ENCODE data around the gene BLVRB. TPM values are rescaled to one million over a fixed set of nuclear protein-coding genes. Genes with fewer than 3 reads are reported as not detected.
A peak's percentile ranks its signal among the peaks of the same experiment; 100 is the strongest.

Gene BLVRB
- total and polyA plus RNA-seq, 9 of the 15 experiments (the other 6 are each of a cell fraction or from before 2014, with no cell fraction given) = 81.1 to 749 (median 331) TPM

DNA sequence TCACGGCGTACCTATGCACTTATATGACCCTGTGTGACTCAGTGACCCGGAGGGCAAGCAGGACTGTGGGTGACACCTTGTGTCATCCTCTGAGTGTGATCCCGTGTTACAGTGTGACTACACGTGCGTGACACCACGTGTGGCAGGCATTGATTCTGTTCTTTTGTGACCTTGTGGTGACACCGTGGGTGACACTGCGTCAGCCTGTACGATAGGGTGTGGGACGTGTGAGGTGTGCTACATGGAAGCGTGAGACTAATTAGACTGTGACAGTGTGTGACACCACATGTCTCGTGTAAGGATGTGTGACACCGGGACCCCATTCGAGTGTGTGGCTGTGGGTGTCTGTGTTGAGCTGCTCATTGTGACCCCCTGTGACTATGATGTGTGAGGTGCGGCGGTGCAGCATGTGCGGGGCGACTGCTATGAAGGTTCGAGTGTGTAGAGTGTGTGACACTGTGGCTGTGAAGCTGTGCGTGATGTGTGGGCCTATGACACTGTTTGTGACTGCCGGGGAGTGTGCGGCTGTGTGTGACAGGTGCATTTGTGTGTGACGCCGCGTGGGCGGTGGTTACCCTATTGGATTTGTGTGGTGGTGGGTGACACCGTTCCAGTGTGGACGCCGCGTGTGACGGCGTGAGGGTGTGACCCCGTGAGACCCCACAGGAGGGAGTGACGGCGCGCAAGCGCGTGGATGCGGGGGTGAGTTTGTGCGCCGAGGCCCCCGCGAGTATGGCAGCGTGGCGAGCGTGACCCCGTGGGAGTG lies 857 bp upstream of the BLVRB start (continued):
- TF ChIP-seq ZNF695 (CRISPR knock-in tag; IDR thresholded peaks at IDR 0.05) (0 out of 2 replicates have a peak, but pooled peaks have one; percentile 55), ZNF511 (CRISPR knock-in tag; IDR thresholded peaks at IDR 0.05) (no peak), CAMTA2 (CRISPR knock-in tag; conservative IDR thresholded peaks at IDR 0.05) (no peak), TBL1XR1 (IDR thresholded peaks at IDR 0.05; ENCODE audit: low read length in 2 of 2) (no peak), KAT7 (CRISPR knock-in tag; IDR thresholded peaks at IDR 0.05; ENCODE audit: borderline replicate concordance) (no peak), CEBPG (CRISPR knock-in tag; IDR thresholded peaks at IDR 0.05) (no peak), CEBPG (tag; conservative IDR thresholded peaks at IDR 0.05 in 1 of 2, IDR thresholded peaks at IDR 0.05 in 1 of 2) (no peak), COPS2 (conservative IDR thresholded peaks at IDR 0.05) (no peak), ESRRA (IDR thresholded peaks at IDR 0.05; ENCODE audit: borderline replicate concordance, low read depth) (peak; percentile 68; the same call in 1 of the 2 replicates)
- TF ChIP-seq, protein P1, sequence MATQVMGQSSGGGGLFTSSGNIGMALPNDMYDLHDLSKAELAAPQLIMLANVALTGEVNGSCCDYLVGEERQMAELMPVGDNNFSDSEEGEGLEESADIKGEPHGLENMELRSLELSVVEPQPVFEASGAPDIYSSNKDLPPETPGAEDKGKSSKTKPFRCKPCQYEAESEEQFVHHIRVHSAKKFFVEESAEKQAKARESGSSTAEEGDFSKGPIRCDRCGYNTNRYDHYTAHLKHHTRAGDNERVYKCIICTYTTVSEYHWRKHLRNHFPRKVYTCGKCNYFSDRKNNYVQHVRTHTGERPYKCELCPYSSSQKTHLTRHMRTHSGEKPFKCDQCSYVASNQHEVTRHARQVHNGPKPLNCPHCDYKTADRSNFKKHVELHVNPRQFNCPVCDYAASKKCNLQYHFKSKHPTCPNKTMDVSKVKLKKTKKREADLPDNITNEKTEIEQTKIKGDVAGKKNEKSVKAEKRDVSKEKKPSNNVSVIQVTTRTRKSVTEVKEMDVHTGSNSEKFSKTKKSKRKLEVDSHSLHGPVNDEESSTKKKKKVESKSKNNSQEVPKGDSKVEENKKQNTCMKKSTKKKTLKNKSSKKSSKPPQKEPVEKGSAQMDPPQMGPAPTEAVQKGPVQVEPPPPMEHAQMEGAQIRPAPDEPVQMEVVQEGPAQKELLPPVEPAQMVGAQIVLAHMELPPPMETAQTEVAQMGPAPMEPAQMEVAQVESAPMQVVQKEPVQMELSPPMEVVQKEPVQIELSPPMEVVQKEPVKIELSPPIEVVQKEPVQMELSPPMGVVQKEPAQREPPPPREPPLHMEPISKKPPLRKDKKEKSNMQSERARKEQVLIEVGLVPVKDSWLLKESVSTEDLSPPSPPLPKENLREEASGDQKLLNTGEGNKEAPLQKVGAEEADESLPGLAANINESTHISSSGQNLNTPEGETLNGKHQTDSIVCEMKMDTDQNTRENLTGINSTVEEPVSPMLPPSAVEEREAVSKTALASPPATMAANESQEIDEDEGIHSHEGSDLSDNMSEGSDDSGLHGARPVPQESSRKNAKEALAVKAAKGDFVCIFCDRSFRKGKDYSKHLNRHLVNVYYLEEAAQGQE (IDR thresholded peaks at IDR 0.05; ENCODE audit: borderline replicate concordance) = 0 out of 2 replicates have a peak, but pooled peaks have one; percentile 11
- TF ChIP-seq, protein P1 (CRISPR knock-in tag; IDR thresholded peaks at IDR 0.05; ENCODE audit: low read depth) = no peak
- TF ChIP-seq, protein P2, sequence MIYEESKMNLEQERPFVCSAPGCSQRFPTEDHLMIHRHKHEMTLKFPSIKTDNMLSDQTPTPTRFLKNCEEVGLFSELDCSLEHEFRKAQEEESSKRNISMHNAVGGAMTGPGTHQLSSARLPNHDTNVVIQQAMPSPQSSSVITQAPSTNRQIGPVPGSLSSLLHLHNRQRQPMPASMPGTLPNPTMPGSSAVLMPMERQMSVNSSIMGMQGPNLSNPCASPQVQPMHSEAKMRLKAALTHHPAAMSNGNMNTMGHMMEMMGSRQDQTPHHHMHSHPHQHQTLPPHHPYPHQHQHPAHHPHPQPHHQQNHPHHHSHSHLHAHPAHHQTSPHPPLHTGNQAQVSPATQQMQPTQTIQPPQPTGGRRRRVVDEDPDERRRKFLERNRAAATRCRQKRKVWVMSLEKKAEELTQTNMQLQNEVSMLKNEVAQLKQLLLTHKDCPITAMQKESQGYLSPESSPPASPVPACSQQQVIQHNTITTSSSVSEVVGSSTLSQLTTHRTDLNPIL (CRISPR knock-in tag; IDR thresholded peaks at IDR 0.05) = no peak

Measured in K562 (cell line).